ENCODE data around the gene CSNK1G3. TPM values are rescaled to one million over a fixed set of nuclear protein-coding genes. Genes with fewer than 3 reads are reported as not detected.

Gene CSNK1G3
- total RNA-seq, 2 experiments from 2014 or later, result 20.9 to 23.1 TPM

DNA sequence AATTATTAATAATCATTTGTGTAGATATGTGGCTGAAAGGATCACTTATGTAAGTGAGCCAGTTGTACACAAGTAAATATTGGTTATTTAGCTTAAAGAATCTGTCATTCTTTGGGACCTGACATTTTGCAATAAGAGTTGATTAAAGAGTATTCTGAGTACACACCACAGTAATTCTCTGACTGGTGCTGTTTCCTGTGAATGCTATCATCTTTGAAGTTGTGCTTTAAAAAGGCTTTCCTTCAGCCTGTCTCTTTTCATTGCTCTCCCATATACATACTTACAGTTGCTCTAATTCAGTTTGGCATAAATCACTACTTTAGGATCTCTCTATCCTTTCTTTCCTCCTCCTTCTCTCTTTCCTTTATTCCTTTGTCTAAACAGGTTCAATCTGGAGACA, 8.7 kb upstream of the CSNK1G3 start:
- no peaks in the 10 kb centered on the region for H3K9me3 ChIP-seq (ENCODE audit: low read length)
- intact Hi-C loops (cut with micrococcal nuclease; ENCODE audit: unreplicated experiment), result no loop called here
- DNase-seq (ENCODE audit: low spot score), result no peak
- no peak overlapping the region for H3K4me2 ChIP-seq (ENCODE audit: low read length)
- BruUV-seq (replicated peaks), result no TSS peak
- TF ChIP-seq EZH2phosphoT487 (IDR thresholded peaks at IDR 0.05; ENCODE audit: borderline replicate concordance, low read depth, low read length), result no peak
- TF ChIP-seq, protein P1, sequence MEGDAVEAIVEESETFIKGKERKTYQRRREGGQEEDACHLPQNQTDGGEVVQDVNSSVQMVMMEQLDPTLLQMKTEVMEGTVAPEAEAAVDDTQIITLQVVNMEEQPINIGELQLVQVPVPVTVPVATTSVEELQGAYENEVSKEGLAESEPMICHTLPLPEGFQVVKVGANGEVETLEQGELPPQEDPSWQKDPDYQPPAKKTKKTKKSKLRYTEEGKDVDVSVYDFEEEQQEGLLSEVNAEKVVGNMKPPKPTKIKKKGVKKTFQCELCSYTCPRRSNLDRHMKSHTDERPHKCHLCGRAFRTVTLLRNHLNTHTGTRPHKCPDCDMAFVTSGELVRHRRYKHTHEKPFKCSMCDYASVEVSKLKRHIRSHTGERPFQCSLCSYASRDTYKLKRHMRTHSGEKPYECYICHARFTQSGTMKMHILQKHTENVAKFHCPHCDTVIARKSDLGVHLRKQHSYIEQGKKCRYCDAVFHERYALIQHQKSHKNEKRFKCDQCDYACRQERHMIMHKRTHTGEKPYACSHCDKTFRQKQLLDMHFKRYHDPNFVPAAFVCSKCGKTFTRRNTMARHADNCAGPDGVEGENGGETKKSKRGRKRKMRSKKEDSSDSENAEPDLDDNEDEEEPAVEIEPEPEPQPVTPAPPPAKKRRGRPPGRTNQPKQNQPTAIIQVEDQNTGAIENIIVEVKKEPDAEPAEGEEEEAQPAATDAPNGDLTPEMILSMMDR (conservative IDR thresholded peaks at IDR 0.05; ENCODE audit: low read length), result no peak
- no peak overlapping the region for H2AFZ ChIP-seq (ENCODE audit: low read length)
- CTCF ChIA-PET (ENCODE audit: unreplicated experiment), result no interaction called here
- no peak overlapping the region for H3K4me3 ChIP-seq (ENCODE audit: low read depth, low read length, poor library complexity, severe bottlenecking)
- POLR2A ChIA-PET, result interaction anchor here (0.6 to 1.4 kb wide), 3 partner anchors 21 to 571 kb away, joined by 3 read pairs; no protein-coding TSS in a partner anchor
- no peaks in the 10 kb centered on the region for H3K4me1 ChIP-seq (ENCODE audit: insufficient read depth, low read length, poor library complexity, severe bottlenecking)
- no peaks in the 10 kb centered on the region for H3K79me2 ChIP-seq (ENCODE audit: insufficient read depth, low read depth, low read length)
- no peak overlapping the region for H3K27ac ChIP-seq (ENCODE audit: low read depth, low read length, poor library complexity, severe bottlenecking)
- H3K36me3 ChIP-seq (ENCODE audit: insufficient read depth, low read length), result no peaks in the 10 kb centered on the region
- no peaks in the 10 kb centered on the region for H3K9me2 ChIP-seq (ENCODE audit: insufficient read depth, low read length)
- H4K20me1 ChIP-seq (ENCODE audit: insufficient read depth, low read length), result 0 out of 2 replicates have a peak, but pooled peaks cover 4% of the 10 kb centered on the region

DNA sequence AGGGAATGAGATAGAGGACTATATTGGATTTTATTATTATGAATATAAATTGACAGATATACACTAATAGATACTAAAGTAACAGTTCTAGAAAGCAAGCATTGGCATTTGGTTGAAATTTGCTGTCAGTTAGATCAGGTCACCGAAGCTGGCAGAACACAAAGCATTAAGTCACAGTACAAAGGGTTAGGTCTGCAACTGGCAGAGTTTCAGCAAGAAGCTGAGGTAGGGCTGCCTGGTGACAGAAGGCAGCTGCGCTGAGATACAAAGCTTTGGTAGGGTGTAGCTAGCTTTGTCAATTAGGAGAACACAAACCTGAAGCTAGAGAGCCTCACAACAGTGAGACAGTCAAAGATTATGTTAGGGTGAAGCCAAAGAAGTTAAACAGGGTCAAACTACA, 6.3 kb upstream of the CSNK1G3 start:
- Histone ChIP-seq H3K4me3 (ENCODE audit: low read depth, low read length, poor library complexity, severe bottlenecking) (no peak overlapping the region), H3K4me1 (ENCODE audit: insufficient read depth, low read length, poor library complexity, severe bottlenecking) (no peaks in the 10 kb centered on the region), H3K79me2 (ENCODE audit: insufficient read depth, low read depth, low read length) (no peaks in the 10 kb centered on the region), H3K27ac (ENCODE audit: low read depth, low read length, poor library complexity, severe bottlenecking) (no peak overlapping the region), H3K4me2 (ENCODE audit: low read length) (no peak overlapping the region), H3K36me3 (ENCODE audit: insufficient read depth, low read length) (no peaks in the 10 kb centered on the region), H3K9me2 (ENCODE audit: insufficient read depth, low read length) (no peaks in the 10 kb centered on the region), H4K20me1 (ENCODE audit: insufficient read depth, low read length) (no peaks in the 10 kb centered on the region), H2AFZ (ENCODE audit: low read length) (no peak overlapping the region), H3K9me3 (ENCODE audit: low read length) (no peaks in the 10 kb centered on the region)
- ChIA-PET CTCF (ENCODE audit: unreplicated experiment) (no interaction called here), POLR2A (interaction anchor here (1.1 kb wide), 1 partner anchor 25 kb away, joined by 3 read pairs; no protein-coding TSS in a partner anchor)
- intact Hi-C loops (cut with micrococcal nuclease; ENCODE audit: unreplicated experiment), result no loop called here
- DNase-seq (ENCODE audit: low spot score), result no peak
- BruUV-seq (replicated peaks), result no TSS peak
- TF ChIP-seq, protein P1 (conservative IDR thresholded peaks at IDR 0.05; ENCODE audit: low read length), result no peak
- no peak for TF ChIP-seq EZH2phosphoT487 (IDR thresholded peaks at IDR 0.05; ENCODE audit: borderline replicate concordance, low read depth, low read length)

DNA sequence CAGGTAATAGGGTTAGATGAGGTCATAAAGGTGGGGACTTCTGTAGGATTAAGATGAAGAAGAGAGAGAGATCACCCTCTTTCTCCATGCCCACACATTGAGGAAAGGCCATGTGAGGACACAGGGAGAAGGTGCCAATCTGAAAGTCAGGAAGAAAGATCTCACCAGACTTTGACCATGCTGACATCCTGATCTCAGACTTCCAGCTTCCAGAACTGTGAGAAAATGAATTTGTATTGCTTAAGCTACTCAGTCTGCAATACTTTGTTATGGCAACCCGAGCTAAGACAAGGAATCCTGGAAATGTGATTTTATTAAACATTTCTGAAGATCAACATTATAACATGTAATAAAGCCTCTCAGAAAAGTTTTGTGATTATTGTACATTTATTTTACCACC, 3.5 kb upstream of the CSNK1G3 start:
- H3K4me2 ChIP-seq (ENCODE audit: low read length), result no peak overlapping the region
- H2AFZ ChIP-seq (ENCODE audit: low read length), result no peak overlapping the region
- no peaks in the 10 kb centered on the region for H4K20me1 ChIP-seq (ENCODE audit: insufficient read depth, low read length)
- no peaks in the 10 kb centered on the region for H3K36me3 ChIP-seq (ENCODE audit: insufficient read depth, low read length)
- BruUV-seq (replicated peaks), result no TSS peak
- H3K79me2 ChIP-seq (ENCODE audit: insufficient read depth, low read depth, low read length), result peaks cover under 1% of the 10 kb centered on the region; the same call in 1 of the 2 replicates
- no peak overlapping the region for H3K4me3 ChIP-seq (ENCODE audit: low read depth, low read length, poor library complexity, severe bottlenecking)
- H3K9me3 ChIP-seq (ENCODE audit: low read length), result no peaks in the 10 kb centered on the region
- CTCF ChIA-PET (ENCODE audit: unreplicated experiment), result no interaction called here
- intact Hi-C loops (cut with micrococcal nuclease; ENCODE audit: unreplicated experiment), result no loop called here
- peaks cover 6% of the 10 kb centered on the region for H3K4me1 ChIP-seq (ENCODE audit: insufficient read depth, low read length, poor library complexity, severe bottlenecking)
- no peaks in the 10 kb centered on the region for H3K9me2 ChIP-seq (ENCODE audit: insufficient read depth, low read length)
- H3K27ac ChIP-seq (ENCODE audit: low read depth, low read length, poor library complexity, severe bottlenecking), result no peak overlapping the region
- DNase-seq (ENCODE audit: low spot score), result no peak
- no peak for TF ChIP-seq EZH2phosphoT487 (IDR thresholded peaks at IDR 0.05; ENCODE audit: borderline replicate concordance, low read depth, low read length)
- TF ChIP-seq, protein P1 (conservative IDR thresholded peaks at IDR 0.05; ENCODE audit: low read length), result no peak
- POLR2A ChIA-PET, result interaction anchor here (0.6 to 0.9 kb wide), 2 partner anchors 623 to 719 kb away, joined by 3 read pairs; no protein-coding TSS in a partner anchor

All from OCI-LY7 (cell line).